GM21576 (cell line): ENCODE data around the gene EPHX1.
"Not testable (repeated sequence)": the region's sequence is repeated elsewhere in the genome, so short reads cannot be mapped to it uniquely, and the experiment has no call there.

Experiments
- ATAC-seq: cut with Tn5 transposase; IDR thresholded peaks from one replicate; pipeline ENCODE4 v1.9.1; 2021; ENCODE audit warnings: mild to moderate bottlenecking, moderate library complexity; ENCODE audit not compliant: unreplicated experiment

The EPHX1 gene

DNA sequence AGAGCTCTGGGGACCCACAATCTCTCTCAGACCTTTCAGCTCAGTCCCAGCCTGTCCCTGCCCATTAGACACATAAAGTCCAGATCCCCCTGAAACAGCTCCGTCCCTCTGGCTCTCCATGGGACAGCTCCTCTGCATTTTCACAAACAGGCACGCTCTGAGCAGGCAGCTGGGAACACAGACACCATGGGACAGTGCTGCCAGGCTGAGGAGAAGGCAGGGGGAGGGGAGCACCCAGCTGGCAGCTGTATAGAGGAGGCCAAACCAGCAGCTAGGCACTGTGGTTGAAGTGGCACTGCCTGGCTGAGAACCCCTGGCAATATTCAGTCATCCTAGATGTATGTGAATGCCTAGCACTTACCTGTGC, 70.3 kb downstream of the EPHX1 start:
- no peak for ATAC-seq

DNA sequence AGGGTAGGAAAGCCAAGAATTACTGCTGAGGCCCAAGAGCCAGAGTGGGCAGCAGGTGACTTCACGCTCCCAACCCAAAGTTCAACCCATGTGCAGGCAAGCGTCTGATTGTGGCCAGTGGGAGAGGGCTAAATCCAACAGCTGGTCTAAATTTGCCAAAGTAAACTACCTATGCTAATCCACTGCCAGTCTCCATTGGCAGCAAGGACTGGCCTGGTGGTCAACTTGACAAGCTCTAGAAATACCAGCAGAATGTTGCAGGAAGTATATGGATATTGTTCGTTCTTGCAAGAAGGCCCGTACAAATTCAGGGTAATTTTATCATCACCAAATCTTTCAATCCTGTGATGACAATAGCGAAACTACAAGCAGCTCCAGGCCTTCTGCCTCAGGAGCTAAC, 70.7 kb downstream of the EPHX1 start:
- ATAC-seq, result no peak

DNA sequence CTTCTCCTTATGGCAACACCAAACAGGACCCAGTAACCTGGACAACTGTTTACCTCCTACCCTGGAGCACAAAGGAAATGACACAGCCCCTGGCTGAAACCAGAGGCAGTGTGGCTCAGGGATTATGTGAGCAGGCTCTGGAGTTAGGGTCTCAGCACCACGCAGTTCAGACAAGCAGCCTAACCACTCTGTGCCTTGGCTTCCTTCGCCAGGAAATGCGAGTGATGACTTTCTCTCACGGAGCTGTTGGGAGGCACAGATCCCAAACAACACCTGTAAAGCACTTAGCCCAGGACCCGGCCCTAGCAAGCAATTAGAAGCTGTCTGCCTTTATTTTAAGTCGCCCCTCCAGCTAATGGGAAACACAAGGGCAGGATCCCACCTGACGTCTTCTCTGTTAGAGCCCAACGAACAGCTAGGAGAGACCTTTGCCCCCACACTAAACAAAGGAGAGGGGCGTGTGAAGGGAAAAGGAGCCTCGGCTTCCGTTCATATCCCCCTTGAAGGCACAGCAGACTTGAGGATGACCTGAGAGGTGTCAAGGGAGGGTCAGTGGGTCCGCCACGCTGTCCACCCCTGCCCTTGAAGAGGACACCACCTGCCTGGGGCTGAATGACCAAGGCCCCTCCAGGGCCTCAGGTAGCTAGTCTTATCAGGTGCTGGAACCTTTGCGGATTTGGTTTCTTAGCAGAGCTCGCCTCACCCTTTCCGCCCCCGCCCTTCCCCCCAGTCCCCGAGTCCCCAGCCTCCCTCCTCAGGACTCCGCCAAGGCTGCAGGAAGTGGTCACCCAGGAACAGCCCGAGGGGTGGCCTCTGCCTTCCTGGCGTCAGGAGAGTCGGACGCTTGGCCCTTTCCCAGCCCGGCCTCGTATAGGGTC, 71.4 kb downstream of the EPHX1 start:
- no peak for ATAC-seq

DNA sequence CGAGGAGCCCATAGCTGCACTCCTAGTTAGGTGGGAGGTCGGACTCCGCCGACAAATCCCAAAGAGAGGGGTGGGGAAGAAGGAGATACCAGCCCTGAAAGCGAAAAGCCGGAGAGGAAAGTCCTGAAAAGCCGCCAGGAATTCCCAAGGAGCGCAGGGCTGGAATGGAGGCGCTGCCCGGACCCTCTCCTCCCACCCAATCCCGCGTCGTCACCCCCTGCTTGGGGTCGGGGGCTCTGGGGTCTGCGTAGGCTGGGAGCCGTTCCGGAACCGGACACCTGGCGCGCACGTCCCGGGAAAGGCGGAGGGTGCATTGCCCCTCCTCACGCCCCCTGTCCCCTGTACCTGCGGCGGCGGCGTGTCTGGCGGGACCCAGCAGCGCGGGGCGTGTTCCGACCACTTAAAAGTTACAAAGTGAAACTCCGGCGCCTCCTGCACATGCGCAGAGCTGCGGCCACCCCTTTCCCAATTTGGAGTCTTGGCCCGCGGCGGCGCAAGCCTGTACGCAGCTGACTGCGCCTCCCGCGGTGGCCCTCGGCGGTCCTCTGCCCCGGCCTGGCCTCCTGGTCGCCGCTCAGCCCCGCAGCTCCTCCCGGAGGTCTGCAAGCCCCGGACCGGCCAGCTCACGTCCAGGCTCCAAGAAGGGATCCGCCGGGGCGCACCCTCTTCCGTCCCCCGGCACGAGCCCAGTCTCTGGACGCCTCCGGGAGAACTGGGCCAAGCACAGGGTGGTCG, 72.2 kb downstream of the EPHX1 start, which contains the start of gene TMEM63A:
TSS of gene TMEM63A (minus strand) at position 422 of the 735 bp plus-strand sequence. CDS start 4,800 bp downstream, outside the sequence.
- peak; percentile 69 for ATAC-seq

- peak; percentile 20 for ATAC-seq
These were observed 73.0 kb downstream of the EPHX1 start for GRCh38 chr1:225882694-225883615.

GRCh38 chr1:225883616-225884265, 73.8 kb downstream of the EPHX1 start:
- no peak for ATAC-seq

DNA sequence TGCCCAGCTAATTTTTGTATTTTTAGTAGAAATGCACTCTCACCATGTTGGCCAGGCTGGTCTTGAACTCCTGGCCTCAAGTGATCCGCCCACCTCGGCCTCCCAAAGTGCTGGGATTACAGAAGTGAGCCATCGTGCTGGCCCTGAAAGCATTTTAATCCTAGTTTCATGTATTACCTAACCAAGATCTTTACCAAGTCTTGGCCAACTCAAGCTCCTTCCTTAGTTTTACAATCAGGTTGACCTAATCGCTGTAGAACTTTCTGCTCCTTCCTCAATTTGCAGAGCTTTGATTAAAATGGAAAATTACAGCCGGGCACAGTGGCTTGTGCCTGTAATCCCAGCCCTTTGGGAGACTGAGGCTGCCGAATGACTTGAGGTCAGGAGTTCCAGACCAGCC, 75.4 kb downstream of the EPHX1 start:
- ATAC-seq, result no peak

- ATAC-seq, result no peak
These were observed 76.5 kb downstream of the EPHX1 start for GRCh38 chr1:225886159-225887029.

DNA sequence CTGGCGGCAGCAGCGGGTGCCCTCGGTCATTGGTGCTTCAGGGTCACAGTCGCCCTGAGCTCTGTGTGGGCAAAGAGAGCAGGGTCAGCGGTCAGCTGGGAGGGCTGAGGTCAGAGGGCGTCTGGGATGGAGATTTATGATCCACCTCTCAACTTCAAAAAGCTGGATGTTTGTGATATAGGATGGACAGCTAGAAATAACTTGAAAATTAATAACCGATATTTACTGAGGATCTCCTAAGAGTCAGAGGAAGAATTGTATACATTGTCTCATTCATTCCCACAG, 77.0 kb downstream of the EPHX1 start:
- no peak for ATAC-seq

DNA sequence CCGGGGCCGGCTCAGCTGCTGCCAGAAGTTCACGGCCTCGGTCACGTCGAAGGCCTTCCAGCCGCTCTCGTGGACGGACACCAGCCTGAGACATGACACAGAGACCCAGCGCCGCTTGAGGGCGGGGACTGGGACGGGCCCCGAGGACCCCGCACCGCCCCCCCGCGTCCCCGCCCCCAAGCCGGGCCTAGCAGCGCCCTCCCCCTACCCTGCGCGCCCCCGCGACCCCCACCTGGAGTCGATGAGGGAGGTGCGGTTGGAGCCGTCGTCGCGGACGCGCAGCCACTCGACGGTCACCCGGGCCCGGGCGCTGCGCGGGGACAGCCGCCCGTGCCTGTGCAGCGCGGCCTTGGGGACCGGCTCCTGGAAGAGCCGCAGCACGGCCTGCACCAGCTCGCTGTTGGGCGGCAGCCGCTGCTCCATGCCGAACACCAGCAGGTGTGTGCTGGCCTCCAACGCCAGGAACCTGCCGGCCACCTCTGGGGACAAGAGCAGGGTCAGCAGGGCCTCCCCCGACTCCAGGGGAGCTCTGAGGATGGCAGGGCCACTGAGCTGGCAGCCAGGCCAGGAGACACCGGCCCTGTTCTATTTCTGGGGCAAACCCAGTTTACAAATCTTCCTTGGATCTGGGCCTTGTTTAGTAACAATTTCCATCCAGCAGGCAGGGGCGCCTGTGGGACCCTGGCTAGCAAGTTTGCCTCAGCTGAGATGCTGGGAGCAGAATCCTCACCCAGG, 77.8 kb downstream of the EPHX1 start:
- not testable (repeated sequence) for ATAC-seq

DNA sequence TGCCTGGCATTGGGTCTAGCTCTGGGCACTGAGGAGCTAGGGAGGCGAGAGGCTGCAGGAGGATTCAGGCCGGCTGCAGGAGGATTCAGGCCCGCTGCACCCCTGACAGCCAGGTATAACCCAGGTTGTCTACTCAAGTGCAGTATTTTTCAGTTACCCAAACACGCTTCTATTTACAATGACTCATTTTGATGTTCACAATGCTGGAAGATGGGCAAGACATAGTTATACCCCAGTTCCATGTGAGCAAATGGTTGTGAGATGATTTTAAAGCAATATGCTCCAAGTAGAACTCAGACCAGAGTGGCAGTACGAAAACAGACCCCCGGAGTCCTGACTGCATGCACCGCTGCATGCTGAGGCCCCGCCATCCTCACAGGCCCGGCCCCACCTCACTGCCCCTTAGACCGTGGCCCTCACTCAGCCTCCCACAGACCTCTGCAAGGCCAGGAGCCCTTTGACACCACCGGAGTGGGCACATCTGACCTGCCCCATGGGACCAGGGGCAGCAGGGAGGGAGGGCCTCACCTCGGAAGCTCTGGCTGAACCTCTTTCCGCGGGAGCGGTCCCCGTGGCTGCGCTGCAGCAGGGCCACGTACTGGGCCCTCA, 78.5 kb downstream of the EPHX1 start:
- no peak for ATAC-seq

- no peak for ATAC-seq
These were observed 79.1 kb downstream of the EPHX1 start, which contains the start of gene LEFTY1 for GRCh38 chr1:225888898-225889601. Gene LEFTY1 (minus strand): TSS chr1:225889146. CDS start chr1:225889066, 80 bp downstream.

DNA sequence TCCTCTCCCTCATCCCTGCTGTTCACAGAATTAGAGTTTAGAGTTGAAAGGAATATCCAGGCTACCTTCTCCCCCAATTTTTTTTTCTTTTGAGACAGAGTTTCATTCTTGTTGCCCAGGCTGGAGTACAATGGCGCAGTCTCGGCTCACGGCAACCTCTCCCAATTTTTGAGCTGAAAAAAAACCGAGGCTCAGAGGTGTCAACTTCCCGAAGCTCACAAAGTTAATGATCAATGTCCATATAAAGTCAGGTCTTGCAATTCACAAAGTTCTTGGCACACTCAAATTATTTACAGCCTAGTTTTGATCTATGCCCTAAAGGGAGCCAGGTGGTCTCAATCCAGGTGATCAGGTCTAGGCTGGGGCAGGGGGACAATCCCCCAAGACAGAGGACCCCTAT, 79.8 kb downstream of the EPHX1 start:
- ATAC-seq, result no peak

- ATAC-seq, result no peak
These were observed 80.7 kb downstream of the EPHX1 start for GRCh38 chr1:225890346-225891228.

- ATAC-seq, result no peak
These were observed 81.5 kb downstream of the EPHX1 start for GRCh38 chr1:225891229-225891972.

GRCh38 chr1:225892307-225892706, 82.4 kb downstream of the EPHX1 start:
- ATAC-seq, result no peak
